Fibroblast of lung (primary cell): ENCODE results near the gene CHGA.

Experiments
- CTCF ChIP-seq, 2 donors: IDR thresholded peaks in 1 of 2; conservative IDR thresholded peaks in 1 of 2; 1 replicate in 1 of 2; 2 replicates in 1 of 2; pipeline ENCODE4 v1.5.1; 2011 to 2012; ENCODE audit warnings: low read length in 2 of 2, control low read depth in 1 of 2, inconsistent platforms in 1 of 2, low read depth in 1 of 2, mild to moderate bottlenecking in 1 of 2
- EZH2 ChIP-seq: IDR thresholded peaks from 2 replicates; pipeline ENCODE4 v1.5.1; 2012; ENCODE audit warnings: low read length, control low read depth, mild to moderate bottlenecking; ENCODE audit errors: missing control alignments

GRCh38 chr14:92898566-92899131 lies 24.3 kb upstream of the CHGA start:
- TF ChIP-seq CTCF (conservative IDR thresholded peaks at IDR 0.05 in 1 of 2, IDR thresholded peaks at IDR 0.05 in 1 of 2; ENCODE audit: low read depth in 1 of 2, low read length in 2 of 2), result no peak
- no peak for TF ChIP-seq EZH2
